Retina (tissue), 1 donor: ENCODE measurements around the gene MYH13.

Source experiments
- DNase-seq: peaks from one replicate; pipeline ENCODE4 v3.0.0-alpha.2; 2016

Gene MYH13

GRCh38 chr17:10372906-10373305, at the start of gene MYH13:
TSS of gene MYH13 (minus strand) at chr17:10373006. CDS start at chr17:10364530, 8,476 bp downstream.
- DNase-seq: no peak

- no peak for DNase-seq
Measured at GRCh38 chr17:10421900-10422542, 49.2 kb upstream of the MYH13 start, which contains the start of gene MYH8. TSS of gene MYH8 (minus strand) at chr17:10421950. CDS start at chr17:10420227, 1,723 bp downstream.

- no peak for DNase-seq
Measured at GRCh38 chr17:10421211-10421610, 48.4 kb upstream of the MYH13 start.

- no peak for DNase-seq
Measured at GRCh38 chr17:10420811-10421210, 48.0 kb upstream of the MYH13 start.

- no peak for DNase-seq
Measured at GRCh38 chr17:10417431-10417830, 44.6 kb upstream of the MYH13 start.

- DNase-seq: no peak
Measured at GRCh38 chr17:10415161-10415560, 42.4 kb upstream of the MYH13 start.

- no peak for DNase-seq
Measured at GRCh38 chr17:10403589-10403988, 30.8 kb upstream of the MYH13 start.

GRCh38 chr17:10398352-10398751, 25.5 kb upstream of the MYH13 start:
- DNase-seq: no peak

GRCh38 chr17:10396524-10397163, 23.8 kb upstream of the MYH13 start:
- DNase-seq: no peak

- no peak for DNase-seq
Measured at GRCh38 chr17:10394201-10394887, 21.5 kb upstream of the MYH13 start.

GRCh38 chr17:10392880-10393279, 20.1 kb upstream of the MYH13 start:
- no peak for DNase-seq

GRCh38 chr17:10385871-10386270, 13.1 kb upstream of the MYH13 start:
- DNase-seq: no peak

- DNase-seq: peak; percentile 1
Measured at GRCh38 chr17:10384175-10384574, 11.4 kb upstream of the MYH13 start.

- DNase-seq: no peak
Measured at GRCh38 chr17:10380631-10381408, 8.0 kb upstream of the MYH13 start.

GRCh38 chr17:10370016-10370608, 2.7 kb downstream of the MYH13 start:
- no peak for DNase-seq

- no peak for DNase-seq
Measured at GRCh38 chr17:10369239-10369638, 3.6 kb downstream of the MYH13 start.

- no peak for DNase-seq
Measured at GRCh38 chr17:10368561-10368960, 4.2 kb downstream of the MYH13 start.

- no peak for DNase-seq
Measured at GRCh38 chr17:10360578-10360977, 12.2 kb downstream of the MYH13 start.

- no peak for DNase-seq
Measured at GRCh38 chr17:10357768-10358167, 15.0 kb downstream of the MYH13 start.

GRCh38 chr17:10354651-10355050, 18.2 kb downstream of the MYH13 start:
- no peak for DNase-seq

GRCh38 chr17:10352893-10353292, 19.9 kb downstream of the MYH13 start:
- no peak for DNase-seq

- no peak for DNase-seq
Measured at GRCh38 chr17:10349403-10349802, 23.4 kb downstream of the MYH13 start.

GRCh38 chr17:10344816-10345215, 28.0 kb downstream of the MYH13 start:
- DNase-seq: no peak
